C4-2B (cell line): Measurements from ENCODE around the gene PRKG2.

Experiments
- H3K27ac ChIP-seq: fragments of 450-650 bp; 2 replicates; pipeline ENCODE4 v1.5.1; 2017
- ZFX ChIP-seq: fragments of 450-650 bp; IDR thresholded peaks from 2 replicates; pipeline ENCODE4 v1.6.1; 2017
- TF ChIP-seq, protein P1 (sequence below): fragments of 450-650 bp; conservative IDR thresholded peaks from 2 replicates; pipeline ENCODE4 v1.5.1; 2017; ENCODE audit warnings: mild to moderate bottlenecking

The PRKG2 gene

DNA sequence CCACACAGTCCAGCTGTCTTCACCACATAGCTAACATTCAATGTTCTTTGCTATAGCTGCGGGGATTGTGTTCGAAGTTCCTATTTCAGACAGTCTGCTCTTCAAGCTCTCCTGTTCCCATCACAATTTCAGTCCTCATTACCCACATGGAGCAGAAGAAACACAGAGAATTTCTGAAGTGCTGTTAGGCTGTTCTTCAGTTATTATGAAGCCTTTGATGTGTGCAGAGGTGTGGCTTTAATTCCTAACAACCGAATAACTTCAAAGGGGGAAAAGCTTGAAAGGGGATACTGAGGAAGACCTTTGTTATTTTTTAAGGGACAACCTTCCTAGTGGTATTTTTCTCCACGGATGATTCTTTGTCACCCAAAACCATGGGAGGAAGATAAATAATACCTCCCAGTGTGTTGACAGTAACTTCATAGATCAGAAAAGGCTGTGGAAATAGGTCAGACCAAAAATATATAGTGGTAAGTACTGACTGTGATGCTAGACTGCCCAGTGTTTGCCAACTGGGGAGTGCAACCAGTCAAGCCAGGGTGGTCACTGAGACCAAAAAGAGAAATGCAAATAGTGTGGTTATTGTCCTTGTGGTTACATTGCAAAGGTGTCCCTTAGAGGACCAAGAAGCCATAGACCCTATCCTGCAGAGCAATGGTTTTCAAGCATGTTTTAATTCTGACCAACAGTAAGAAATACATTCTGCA is 52.1 kb downstream of the PRKG2 start:
- no peak overlapping the region for H3K27ac ChIP-seq
- no peak for TF ChIP-seq ZFX
- TF ChIP-seq, protein P1, sequence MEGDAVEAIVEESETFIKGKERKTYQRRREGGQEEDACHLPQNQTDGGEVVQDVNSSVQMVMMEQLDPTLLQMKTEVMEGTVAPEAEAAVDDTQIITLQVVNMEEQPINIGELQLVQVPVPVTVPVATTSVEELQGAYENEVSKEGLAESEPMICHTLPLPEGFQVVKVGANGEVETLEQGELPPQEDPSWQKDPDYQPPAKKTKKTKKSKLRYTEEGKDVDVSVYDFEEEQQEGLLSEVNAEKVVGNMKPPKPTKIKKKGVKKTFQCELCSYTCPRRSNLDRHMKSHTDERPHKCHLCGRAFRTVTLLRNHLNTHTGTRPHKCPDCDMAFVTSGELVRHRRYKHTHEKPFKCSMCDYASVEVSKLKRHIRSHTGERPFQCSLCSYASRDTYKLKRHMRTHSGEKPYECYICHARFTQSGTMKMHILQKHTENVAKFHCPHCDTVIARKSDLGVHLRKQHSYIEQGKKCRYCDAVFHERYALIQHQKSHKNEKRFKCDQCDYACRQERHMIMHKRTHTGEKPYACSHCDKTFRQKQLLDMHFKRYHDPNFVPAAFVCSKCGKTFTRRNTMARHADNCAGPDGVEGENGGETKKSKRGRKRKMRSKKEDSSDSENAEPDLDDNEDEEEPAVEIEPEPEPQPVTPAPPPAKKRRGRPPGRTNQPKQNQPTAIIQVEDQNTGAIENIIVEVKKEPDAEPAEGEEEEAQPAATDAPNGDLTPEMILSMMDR = no peak

DNA sequence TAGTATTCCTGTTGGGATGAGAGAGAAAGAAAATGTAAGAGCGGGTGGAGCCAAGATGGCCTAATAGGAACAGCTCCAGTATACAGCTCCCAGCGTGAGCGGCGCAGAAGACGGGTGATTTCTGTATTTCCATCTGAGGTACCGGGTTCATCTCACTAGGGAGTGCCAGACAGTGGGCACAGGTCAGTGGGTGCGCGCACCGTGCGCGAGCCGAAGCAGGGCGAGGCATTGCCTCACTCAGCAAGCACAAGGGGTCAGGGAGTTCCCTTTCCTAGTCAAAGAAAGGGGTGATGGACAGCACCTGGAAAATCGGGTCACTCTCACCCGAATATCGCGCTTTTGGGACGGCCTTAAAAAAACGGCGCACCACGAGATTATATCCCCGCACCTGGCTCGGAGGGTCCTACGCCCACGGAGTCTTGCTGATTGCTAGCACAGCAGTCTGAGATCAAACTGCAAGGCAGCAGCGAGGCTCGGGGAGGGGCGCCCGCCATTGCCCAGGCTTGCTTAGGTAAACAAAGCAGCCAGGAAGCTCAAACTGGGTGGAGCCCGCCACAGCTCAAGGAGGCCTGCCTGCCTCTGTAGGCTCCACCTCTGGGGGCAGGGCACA is 61.2 kb downstream of the PRKG2 start:
- H3K27ac ChIP-seq = peak overlapping the region; percentile 75

DNA sequence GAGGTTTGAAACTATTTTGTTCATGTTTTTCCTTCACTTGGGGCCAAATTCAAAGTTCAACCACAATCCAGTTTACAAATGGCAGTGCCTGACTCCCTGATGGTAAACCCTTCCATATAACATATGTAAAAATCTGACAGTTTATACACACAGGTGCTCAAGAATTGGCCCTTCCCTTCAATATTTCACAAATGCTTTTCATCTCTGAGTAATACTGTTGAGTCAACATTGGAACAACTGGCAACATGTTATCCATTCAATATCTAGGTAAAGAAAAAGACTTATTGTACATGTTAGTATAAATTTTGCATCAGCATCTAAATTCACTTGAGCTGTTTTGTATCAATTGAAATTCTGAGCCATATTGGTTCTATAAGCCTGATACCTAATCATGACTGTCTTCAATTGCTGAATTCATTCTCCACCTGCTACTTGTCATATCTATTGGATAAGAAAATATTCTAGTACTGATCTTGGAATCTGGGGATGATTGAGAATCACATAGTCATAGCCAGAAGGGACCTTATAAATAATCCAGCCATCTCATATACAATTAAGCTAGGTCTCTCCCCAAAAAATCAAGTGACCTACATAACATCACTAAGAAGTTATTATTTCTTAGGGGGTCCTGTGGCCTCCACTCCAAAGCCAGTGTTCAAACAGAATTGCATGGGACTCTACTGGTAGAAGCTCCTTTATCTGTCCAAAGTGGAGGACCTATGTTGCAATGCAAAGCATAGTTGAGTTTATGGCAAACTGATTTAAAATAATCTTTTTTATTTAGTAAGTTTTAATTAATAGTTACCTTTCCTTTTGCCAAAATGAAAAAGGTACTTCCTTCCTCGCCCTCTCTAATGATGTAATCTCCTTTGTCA is 61.9 kb downstream of the PRKG2 start:
- peak overlapping the region; percentile 75 for H3K27ac ChIP-seq
- no peak for TF ChIP-seq ZFX
- TF ChIP-seq, protein P1 = no peak

DNA sequence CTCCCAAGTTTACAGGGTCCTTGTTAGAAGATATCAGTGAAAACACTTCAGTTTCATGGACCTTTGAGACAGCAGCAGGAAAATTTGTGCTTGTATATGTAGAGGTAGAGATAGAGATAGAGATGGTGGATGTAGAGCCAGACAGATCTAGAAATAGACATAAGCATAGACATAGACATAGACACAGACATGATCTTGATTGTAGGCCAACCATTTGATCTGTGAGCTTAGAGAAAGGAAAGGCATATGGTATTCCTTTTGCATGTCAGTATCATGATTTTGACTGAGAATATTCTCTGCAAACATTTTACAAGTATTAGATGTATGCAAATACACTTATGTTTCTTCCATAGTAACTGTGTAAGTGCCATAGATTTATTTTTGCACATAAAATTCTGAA is 65.0 kb downstream of the PRKG2 start:
- TF ChIP-seq, protein P1 = no peak
- TF ChIP-seq ZFX = no peak
- no peak overlapping the region for H3K27ac ChIP-seq

DNA sequence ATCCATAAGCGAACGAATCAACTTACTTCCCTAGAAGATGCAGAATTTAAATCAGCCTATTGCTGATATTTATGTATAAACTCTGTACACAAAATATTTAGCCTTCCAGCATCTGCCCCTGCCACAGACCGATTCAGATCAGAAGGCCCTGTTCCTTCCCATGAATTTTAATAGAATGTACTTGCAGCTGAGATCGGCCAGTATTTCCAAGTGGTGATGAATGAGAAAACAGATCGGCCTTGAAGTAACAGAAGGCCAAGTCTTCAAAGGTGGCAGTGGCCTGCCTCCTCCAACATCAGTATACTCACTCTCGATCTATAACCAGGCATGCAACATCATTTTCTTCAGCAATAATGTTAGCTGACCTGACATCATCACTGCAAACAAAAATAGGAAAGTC is 66.4 kb downstream of the PRKG2 start:
- no peak overlapping the region for H3K27ac ChIP-seq
- TF ChIP-seq, protein P1 = no peak
- no peak for TF ChIP-seq ZFX

DNA sequence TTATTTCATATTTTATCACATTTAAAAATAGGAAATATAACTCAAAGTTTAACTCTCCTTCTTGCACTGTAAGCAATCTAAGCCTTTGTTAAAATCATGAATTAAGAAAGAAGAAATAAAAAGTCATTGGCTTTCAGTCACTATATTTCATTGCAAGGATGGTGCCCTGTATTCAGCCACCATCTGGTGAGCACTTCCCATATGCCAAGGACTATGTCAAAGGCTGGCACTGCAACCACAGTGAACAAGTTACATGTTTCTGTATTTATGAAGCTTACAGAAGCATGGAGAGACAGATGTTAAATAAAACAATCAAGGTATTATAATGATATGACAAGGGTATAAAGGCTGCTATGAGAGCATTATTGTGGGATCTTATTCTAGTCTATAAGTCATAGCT is 68.6 kb downstream of the PRKG2 start:
- TF ChIP-seq ZFX = no peak
- TF ChIP-seq, protein P1 = no peak
- H3K27ac ChIP-seq = no peak overlapping the region

DNA sequence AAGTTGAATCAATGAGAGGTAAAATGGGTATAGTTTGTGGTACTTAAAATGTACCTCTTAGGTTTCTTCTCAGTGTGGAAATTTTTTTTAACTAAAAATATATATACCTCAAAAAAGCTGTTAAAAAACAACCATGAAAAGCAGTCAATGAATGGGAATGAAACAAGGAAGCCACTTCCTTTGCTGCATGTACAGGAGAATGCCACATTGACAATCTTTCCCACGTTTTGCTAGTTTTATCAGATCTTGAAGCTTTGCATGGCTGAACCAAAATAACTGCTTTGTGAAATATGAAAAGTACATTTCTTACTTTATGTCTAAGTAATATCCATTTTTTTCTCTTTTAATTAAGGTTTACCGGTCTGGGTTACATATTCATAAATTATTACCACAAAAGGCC is 71.8 kb downstream of the PRKG2 start:
- no peak for TF ChIP-seq ZFX
- TF ChIP-seq, protein P1 = no peak
- H3K27ac ChIP-seq = no peak overlapping the region
